ENCODE results near the gene ATP10A. TPM values are rescaled to one million over a fixed set of nuclear protein-coding genes. Genes with fewer than 3 reads are reported as not detected.
"Not testable (repeated sequence)": the region's sequence is repeated elsewhere in the genome, so short reads cannot be mapped to it uniquely, and the experiment has no call there.

ATP10A gene
- total and polyA plus RNA-seq, 2 experiments from 2014 or later = 0.75 to 0.77 TPM

DNA sequence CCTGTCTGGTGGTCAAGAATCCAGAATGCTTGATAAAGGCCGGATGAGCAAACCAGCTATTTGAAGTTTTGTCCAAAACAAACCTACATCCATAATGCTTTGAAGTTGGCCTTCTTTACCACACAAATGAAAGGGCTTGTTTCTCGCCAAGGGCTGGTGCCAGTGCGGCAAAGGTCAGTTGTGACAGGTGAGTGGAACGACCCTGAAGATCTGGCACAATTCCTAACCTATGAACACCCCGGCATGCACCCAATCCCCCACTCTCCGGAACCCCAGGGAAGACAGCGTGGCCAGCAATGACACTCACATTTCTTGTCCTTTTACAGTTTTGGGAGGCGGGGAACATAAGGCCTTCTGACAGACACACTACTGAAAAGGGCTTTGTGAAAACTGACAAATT, 90.6 kb downstream of the ATP10A start:
- Histone ChIP-seq H3K27me3 (no peaks in the 10 kb centered on the region), H3K9me3 (ENCODE audit: low read depth) (no peaks in the 10 kb centered on the region), H3K9me2 (replicated peaks; ENCODE audit: insufficient read depth) (no peaks in the 10 kb centered on the region), H3K4me2 (no peak overlapping the region), H3K36me3 (replicated peaks; ENCODE audit: insufficient read depth, low read depth) (no peaks in the 10 kb centered on the region), H4K20me1 (ENCODE audit: insufficient read depth, poor library complexity, severe bottlenecking) (no peaks in the 10 kb centered on the region), H2AFZ (no peak overlapping the region), H3K79me2 (no peaks in the 10 kb centered on the region), H3K4me1 (ENCODE audit: insufficient read depth) (no peaks in the 10 kb centered on the region), H3K27ac (peak overlapping the region; percentile 33), H3K4me3 (no peak overlapping the region)
- TF ChIP-seq EZH2phosphoT487 (IDR thresholded peaks at IDR 0.05; ENCODE audit: low read depth, severe bottlenecking, unreplicated experiment) = no peak
- TF ChIP-seq EZH2 (IDR thresholded peaks at IDR 0.05; ENCODE audit: borderline replicate concordance) = no peak
- TF ChIP-seq CTCF (IDR thresholded peaks at IDR 0.05; ENCODE audit: poor library complexity) = no peak
- 97% methylated on average over 8 of the region's 8 CpGs for WGBS (ENCODE audit: low lambda C conversion rate, missing lambda C conversion rate)
- DNase-seq (ENCODE audit: low spot score) = no peak

- H3K9me3 ChIP-seq (ENCODE audit: low read depth); H3K27ac ChIP-seq; H3K4me3 ChIP-seq; H3K79me2 ChIP-seq; H3K9me2 ChIP-seq (replicated peaks; ENCODE audit: insufficient read depth); H3K4me1 ChIP-seq (ENCODE audit: insufficient read depth); H3K36me3 ChIP-seq (replicated peaks; ENCODE audit: insufficient read depth, low read depth); H2AFZ ChIP-seq; H3K27me3 ChIP-seq; DNase-seq (ENCODE audit: low spot score); H3K4me2 ChIP-seq; H4K20me1 ChIP-seq (ENCODE audit: insufficient read depth, poor library complexity, severe bottlenecking): not testable (repeated sequence)
- WGBS (ENCODE audit: low lambda C conversion rate, missing lambda C conversion rate) = 98% methylated on average over 8 of the region's 8 CpGs
Measured at GRCh38 chr15:25771736-25772135, 91.4 kb downstream of the ATP10A start.

- no peaks in the 10 kb centered on the region for H3K9me2 ChIP-seq (replicated peaks; ENCODE audit: insufficient read depth)
- TF ChIP-seq EZH2 (IDR thresholded peaks at IDR 0.05; ENCODE audit: borderline replicate concordance) = no peak
- TF ChIP-seq EZH2phosphoT487 (IDR thresholded peaks at IDR 0.05; ENCODE audit: low read depth, severe bottlenecking, unreplicated experiment) = no peak
- TF ChIP-seq CTCF (IDR thresholded peaks at IDR 0.05; ENCODE audit: poor library complexity) = no peak
- H3K4me1 ChIP-seq (ENCODE audit: insufficient read depth) = no peaks in the 10 kb centered on the region
- no peaks in the 10 kb centered on the region for H4K20me1 ChIP-seq (ENCODE audit: insufficient read depth, poor library complexity, severe bottlenecking)
- H3K9me3 ChIP-seq (ENCODE audit: low read depth) = no peaks in the 10 kb centered on the region
- H2AFZ ChIP-seq = no peak overlapping the region
- no peaks in the 10 kb centered on the region for H3K79me2 ChIP-seq
- no peak overlapping the region for H3K4me3 ChIP-seq
- no peak overlapping the region for H3K4me2 ChIP-seq
- H3K36me3 ChIP-seq (replicated peaks; ENCODE audit: insufficient read depth, low read depth) = no peaks in the 10 kb centered on the region
- no peak for DNase-seq (ENCODE audit: low spot score)
- WGBS (ENCODE audit: low lambda C conversion rate, missing lambda C conversion rate) = 75% methylated on average over 1 of the region's 1 CpG
- H3K27me3 ChIP-seq = no peaks in the 10 kb centered on the region
- H3K27ac ChIP-seq = no peak overlapping the region
Measured at GRCh38 chr15:25771338-25771706, 91.8 kb downstream of the ATP10A start.

DNA sequence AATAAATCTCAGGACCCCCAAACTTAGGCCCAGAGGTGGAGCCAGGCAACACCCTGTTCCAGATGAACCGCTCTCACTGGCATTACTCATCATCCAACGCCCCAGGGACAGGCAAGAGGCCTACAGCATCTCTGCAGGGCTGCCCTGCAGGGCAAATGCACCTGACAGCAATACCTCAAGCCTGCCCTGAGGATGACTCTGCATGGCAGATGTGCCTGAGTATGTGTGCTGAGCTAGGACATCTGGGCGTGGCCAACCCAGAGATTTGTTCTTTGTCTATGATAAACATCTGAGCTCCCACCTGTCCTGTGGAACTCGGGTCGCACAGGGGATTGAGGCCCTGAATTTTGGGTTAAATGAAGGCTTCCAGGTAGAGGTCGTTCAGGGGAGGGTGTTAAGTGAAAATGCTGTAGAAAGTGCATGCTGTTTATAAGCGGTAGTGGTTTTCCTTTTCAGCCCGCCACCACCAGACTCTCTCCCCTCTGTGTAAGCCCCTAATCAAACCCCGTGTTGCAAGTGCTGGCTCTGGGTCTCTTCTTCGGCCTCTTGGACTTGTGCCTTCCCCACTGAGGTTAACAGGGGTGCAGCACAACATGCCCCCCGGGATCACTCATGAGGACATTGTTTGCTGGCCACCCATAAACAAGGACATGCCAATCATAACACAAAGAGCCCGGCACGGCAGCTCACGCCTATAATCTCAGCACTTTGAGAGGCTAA, 92.3 kb downstream of the ATP10A start:
- no peaks in the 10 kb centered on the region for H3K36me3 ChIP-seq (replicated peaks; ENCODE audit: insufficient read depth, low read depth)
- no peaks in the 10 kb centered on the region for H3K9me2 ChIP-seq (replicated peaks; ENCODE audit: insufficient read depth)
- TF ChIP-seq CTCF (IDR thresholded peaks at IDR 0.05; ENCODE audit: poor library complexity) (no peak), EZH2phosphoT487 (IDR thresholded peaks at IDR 0.05; ENCODE audit: low read depth, severe bottlenecking, unreplicated experiment) (no peak), EZH2 (IDR thresholded peaks at IDR 0.05; ENCODE audit: borderline replicate concordance) (no peak)
- no peaks in the 10 kb centered on the region for H3K27me3 ChIP-seq
- no peak overlapping the region for H2AFZ ChIP-seq
- H3K4me3 ChIP-seq = no peak overlapping the region
- no peak overlapping the region for H3K4me2 ChIP-seq
- no peak for DNase-seq (ENCODE audit: low spot score)
- no peak overlapping the region for H3K27ac ChIP-seq
- no peaks in the 10 kb centered on the region for H4K20me1 ChIP-seq (ENCODE audit: insufficient read depth, poor library complexity, severe bottlenecking)
- no peaks in the 10 kb centered on the region for H3K4me1 ChIP-seq (ENCODE audit: insufficient read depth)
- no peaks in the 10 kb centered on the region for H3K9me3 ChIP-seq (ENCODE audit: low read depth)
- 91% methylated on average over 14 of the region's 14 CpGs for WGBS (ENCODE audit: low lambda C conversion rate, missing lambda C conversion rate)
- no peaks in the 10 kb centered on the region for H3K79me2 ChIP-seq
